Left colon (tissue), 2 donors: ENCODE results near the gene HK3. TPM values are rescaled to one million over a fixed set of nuclear protein-coding genes. Genes with fewer than 3 reads are reported as not detected.

Experiments
- ATAC-seq: fragments of 200-7000 bp; cut with Tn5 transposase; one replicate; pipeline ENCODE4 v1.9.1; 2020; ENCODE audit warnings: mild to moderate bottlenecking, moderate library complexity
- DNase-seq, 2 donors: peaks; one replicate each; pipeline ENCODE4 v3.0.0-alpha.2; 2020
- intact Hi-C, 2 donors: fragments of 100-400 bp; cut with DNase I in 1 of 2; cut with micrococcal nuclease in 1 of 2; formaldehyde crosslinking; loops; one replicate each; pipeline versions ENCODE4 v1.11.2 to v1.14.0; 2022; cut with DNase I, micrococcal nuclease
- long read RNA-seq: library from polyadenylated mRNA; unstranded; transcript quantifications from one replicate; pipeline ENCODE4 v2.0.0, GENCODE V29; 2021
- total RNA-seq, 2 donors: library from RNA; stranded (reverse); fragmentation: NEBNext Ultra II Directional; extraction: Animal tissue kit (Norgen Biotek cat#: 25700); gene quantifications; one replicate each; pipeline ENCODE4 v1.2.1, GENCODE V29; 2021
- donor health status: DM: no; HTN: no; CAD: no.
- donor health status: DM: yes; HTN: yes; CAD: no.

HK3 gene
- 1 to 10 TPM; 1.3 to 4.4 TPM for total RNA-seq
- long read RNA-seq, partial matches to known transcripts: 1 of 3 reads
- long read RNA-seq, other reads (novel, unspliced or antisense): 2 of 3 reads

GRCh38 chr5:176899296-176899891 is at the start of gene HK3:
Gene HK3, minus strand, starts transcription at chr5:176899346. Its CDS starts 3,187 bp downstream, at chr5:176896159.
- no peak for DNase-seq
- ATAC-seq: no peak
- intact Hi-C loops: no loop called here

- ATAC-seq: no peak
- intact Hi-C loops: no loop called here
Observed at GRCh38 chr5:176948458-176948857, 49.3 kb upstream of the HK3 start.

GRCh38 chr5:176947847-176948246 is 48.7 kb upstream of the HK3 start:
- DNase-seq: no peak
- ATAC-seq: no peak
- intact Hi-C loops: no loop called here

More at GRCh38 chr5:176948458-176948857, 49.3 kb upstream of the HK3 start:
- DNase-seq: no peak

- intact Hi-C loops: no loop called here
- no peak for ATAC-seq
- no peak for DNase-seq
Observed at GRCh38 chr5:176944268-176944667, 45.1 kb upstream of the HK3 start.

GRCh38 chr5:176943816-176944215 is 44.7 kb upstream of the HK3 start:
- no peak for ATAC-seq
- DNase-seq: no peak
- intact Hi-C loops: no loop called here

GRCh38 chr5:176941951-176942350 is 42.8 kb upstream of the HK3 start:
- DNase-seq (no peak), ATAC-seq (no peak)
- intact Hi-C loops: no loop called here

GRCh38 chr5:176938472-176938871 is 39.3 kb upstream of the HK3 start:
- DNase-seq (no peak), ATAC-seq (no peak)
- intact Hi-C loops: no loop called here

- DNase-seq: no peak
- no peak for ATAC-seq
- intact Hi-C loops: no loop called here
Observed at GRCh38 chr5:176935017-176935416, 35.9 kb upstream of the HK3 start.

GRCh38 chr5:176934309-176934930 is 35.3 kb upstream of the HK3 start:
- intact Hi-C loops: no loop called here
- no peak for DNase-seq
- ATAC-seq: no peak

GRCh38 chr5:176929654-176930053 is 30.5 kb upstream of the HK3 start:
- ATAC-seq (no peak), DNase-seq (no peak)
- intact Hi-C loops: no loop called here

- ATAC-seq (no peak), DNase-seq (no peak)
- intact Hi-C loops: no loop called here
Observed at GRCh38 chr5:176927562-176927961, 28.4 kb upstream of the HK3 start.

- no peak for DNase-seq
- intact Hi-C loops: no loop called here
- ATAC-seq: no peak
Observed at GRCh38 chr5:176922817-176923216, 23.7 kb upstream of the HK3 start.

- no peak for DNase-seq
- intact Hi-C loops: no loop called here
- ATAC-seq: no peak
Observed at GRCh38 chr5:176921714-176922113, 22.6 kb upstream of the HK3 start.

- no peak for ATAC-seq
- DNase-seq: no peak
- intact Hi-C loops: no loop called here
Observed at GRCh38 chr5:176918613-176919012, 19.5 kb upstream of the HK3 start.

- no peak for DNase-seq
- intact Hi-C loops: no loop called here
- no peak for ATAC-seq
Observed at GRCh38 chr5:176916337-176916736, 17.2 kb upstream of the HK3 start.

- DNase-seq: no peak
- intact Hi-C loops: no loop called here
- no peak for ATAC-seq
Observed at GRCh38 chr5:176915906-176916305, 16.8 kb upstream of the HK3 start.

GRCh38 chr5:176912115-176912514 is 13.0 kb upstream of the HK3 start:
- DNase-seq (no peak), ATAC-seq (no peak)
- intact Hi-C loops: no loop called here

- ATAC-seq (no peak), DNase-seq (no peak)
- intact Hi-C loops: no loop called here
Observed at GRCh38 chr5:176908675-176909368, 9.7 kb upstream of the HK3 start.

GRCh38 chr5:176906796-176907195 is 7.7 kb upstream of the HK3 start:
- no peak for DNase-seq
- intact Hi-C loops: no loop called here
- no peak for ATAC-seq

- DNase-seq: no peak
- intact Hi-C loops: no loop called here
- no peak for ATAC-seq
Observed at GRCh38 chr5:176906126-176906525, 7.0 kb upstream of the HK3 start.
